HK-2 (cell line): ENCODE measurements around the gene DNAAF5.
"Not testable (repeated sequence)": the region's sequence is repeated elsewhere in the genome, so short reads cannot be mapped to it uniquely, and the experiment has no call there.

ENCODE experiments used
- DNase-seq: peaks from one replicate; pipeline ENCODE4 v3.0.0-alpha.2; 2018; ENCODE audit not compliant: unreplicated experiment

Gene DNAAF5

GRCh38 chr7:747186-747585, 20.7 kb downstream of the DNAAF5 start:
- no peak for DNase-seq

- DNase-seq: no peak
Observed at GRCh38 chr7:748446-748845, 21.9 kb downstream of the DNAAF5 start.

- DNase-seq: no peak
Observed at GRCh38 chr7:749140-749551, 22.6 kb downstream of the DNAAF5 start.

GRCh38 chr7:750111-750905, 23.8 kb downstream of the DNAAF5 start:
- DNase-seq: no peak

GRCh38 chr7:751826-752225, 25.3 kb downstream of the DNAAF5 start:
- DNase-seq: no peak

- DNase-seq: not testable (repeated sequence)
Observed at GRCh38 chr7:752256-752655, 25.8 kb downstream of the DNAAF5 start.

- DNase-seq: no peak
Observed at GRCh38 chr7:753190-753589, 26.7 kb downstream of the DNAAF5 start.

GRCh38 chr7:754531-755412, 28.3 kb downstream of the DNAAF5 start:
- no peak for DNase-seq

- no peak for DNase-seq
Observed at GRCh38 chr7:755413-755805, 28.9 kb downstream of the DNAAF5 start.

GRCh38 chr7:756231-756927, 29.9 kb downstream of the DNAAF5 start:
- no peak for DNase-seq

GRCh38 chr7:756928-757560, 30.5 kb downstream of the DNAAF5 start:
- DNase-seq: no peak

- DNase-seq: no peak
Observed at GRCh38 chr7:757741-758163, 31.3 kb downstream of the DNAAF5 start.

GRCh38 chr7:759569-759968, 33.1 kb downstream of the DNAAF5 start:
- DNase-seq: no peak

GRCh38 chr7:760006-760405, 33.5 kb downstream of the DNAAF5 start:
- no peak for DNase-seq

- no peak for DNase-seq
Observed at GRCh38 chr7:761101-761500, 34.6 kb downstream of the DNAAF5 start.

- no peak for DNase-seq
Observed at GRCh38 chr7:761631-762030, 35.1 kb downstream of the DNAAF5 start.

GRCh38 chr7:762885-763284, 36.4 kb downstream of the DNAAF5 start:
- no peak for DNase-seq

GRCh38 chr7:763762-764161, 37.3 kb downstream of the DNAAF5 start:
- DNase-seq: no peak

- no peak for DNase-seq
Observed at GRCh38 chr7:765383-765782, 38.9 kb downstream of the DNAAF5 start.

GRCh38 chr7:767580-767940, 41.1 kb downstream of the DNAAF5 start:
- DNase-seq: peak; percentile 96

GRCh38 chr7:767941-768731, 41.6 kb downstream of the DNAAF5 start:
- peak; percentile 100 for DNase-seq
